Fibroblast of peridontal ligament (primary cell): Measurements from ENCODE around the gene SYT17.

Source experiments
- DNase-seq: peaks from one replicate; pipeline ENCODE4 v3.0.0-alpha.2; 2010; ENCODE audit errors: extremely low read depth

Gene SYT17

DNA sequence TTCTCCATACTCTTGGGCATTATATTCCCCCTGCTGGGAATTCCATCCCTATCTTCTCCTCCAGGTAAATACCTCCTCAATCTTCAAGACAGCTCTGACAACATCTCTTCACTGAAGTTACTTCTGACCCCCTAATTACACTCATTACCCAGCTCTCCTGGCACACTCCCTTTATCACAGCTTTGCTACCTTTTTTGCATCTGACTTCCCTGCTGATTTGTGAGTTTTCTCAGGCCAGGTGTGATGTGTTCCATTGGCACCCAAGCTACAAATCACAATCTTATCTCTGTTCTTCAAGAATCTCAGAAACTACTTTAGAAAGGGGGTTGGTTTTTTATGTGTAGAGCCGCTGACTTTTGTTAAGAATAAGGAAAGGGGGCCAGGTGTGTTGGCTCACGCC lies 131.5 kb downstream of the SYT17 start:
- DNase-seq: no peak

DNA sequence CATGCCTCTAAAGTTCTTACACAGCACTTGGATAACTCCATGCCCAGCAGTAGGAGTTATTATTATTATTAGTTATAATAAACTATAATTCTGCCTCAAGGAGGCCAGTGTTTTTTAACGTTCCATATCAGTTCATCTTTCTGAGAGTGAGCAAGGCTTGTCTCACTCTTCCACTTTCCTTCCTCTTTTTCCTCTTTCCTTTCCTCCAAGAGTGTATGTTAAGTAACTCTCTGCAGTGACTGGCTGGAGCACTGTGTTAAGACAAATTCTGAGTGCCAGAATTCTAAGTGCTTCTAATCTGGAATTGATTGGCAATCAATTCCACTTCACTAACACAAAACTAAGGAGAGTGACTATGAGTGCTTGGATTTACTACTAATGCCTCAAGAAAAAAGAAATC lies 133.9 kb downstream of the SYT17 start:
- DNase-seq: no peak

DNA sequence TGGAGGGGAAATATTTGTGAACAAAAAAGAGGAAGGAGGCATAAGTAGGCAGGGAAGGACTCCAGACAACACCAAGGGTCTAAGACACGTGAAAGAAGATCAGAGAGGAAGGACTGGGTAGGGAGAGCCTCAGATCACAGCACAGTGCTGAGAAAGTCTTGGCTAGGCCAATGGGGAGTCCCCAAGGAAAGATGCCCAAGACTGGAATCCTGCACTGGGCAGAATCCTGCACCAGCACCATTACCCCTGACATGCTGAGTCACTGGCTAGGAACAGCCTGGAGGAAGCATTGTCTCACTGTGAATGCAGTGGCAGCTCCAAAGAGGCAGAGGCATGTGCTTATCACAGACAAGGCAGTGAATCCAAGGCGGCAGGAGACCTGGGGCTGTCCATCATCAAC lies 136.7 kb downstream of the SYT17 start:
- DNase-seq: no peak

DNA sequence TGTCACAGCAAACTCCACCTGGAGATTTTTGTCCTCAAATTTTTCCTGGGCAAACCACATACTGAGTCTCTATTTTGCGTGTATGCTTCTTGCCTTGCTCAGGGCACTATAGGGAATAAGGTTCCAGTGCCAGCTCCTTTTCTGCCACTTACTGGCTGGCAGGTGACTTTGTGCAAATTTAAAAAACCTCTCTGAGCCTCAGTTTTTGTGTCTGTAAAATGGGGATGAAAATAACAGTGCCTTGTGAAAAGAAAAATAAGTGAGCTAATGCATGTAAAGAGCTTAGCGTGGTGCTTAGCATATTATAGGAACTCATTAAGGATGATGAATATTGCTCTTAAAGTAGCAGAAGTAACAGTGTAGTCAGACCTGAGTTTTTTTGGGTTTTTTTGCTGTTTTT lies 137.4 kb downstream of the SYT17 start:
- DNase-seq: no peak

DNA sequence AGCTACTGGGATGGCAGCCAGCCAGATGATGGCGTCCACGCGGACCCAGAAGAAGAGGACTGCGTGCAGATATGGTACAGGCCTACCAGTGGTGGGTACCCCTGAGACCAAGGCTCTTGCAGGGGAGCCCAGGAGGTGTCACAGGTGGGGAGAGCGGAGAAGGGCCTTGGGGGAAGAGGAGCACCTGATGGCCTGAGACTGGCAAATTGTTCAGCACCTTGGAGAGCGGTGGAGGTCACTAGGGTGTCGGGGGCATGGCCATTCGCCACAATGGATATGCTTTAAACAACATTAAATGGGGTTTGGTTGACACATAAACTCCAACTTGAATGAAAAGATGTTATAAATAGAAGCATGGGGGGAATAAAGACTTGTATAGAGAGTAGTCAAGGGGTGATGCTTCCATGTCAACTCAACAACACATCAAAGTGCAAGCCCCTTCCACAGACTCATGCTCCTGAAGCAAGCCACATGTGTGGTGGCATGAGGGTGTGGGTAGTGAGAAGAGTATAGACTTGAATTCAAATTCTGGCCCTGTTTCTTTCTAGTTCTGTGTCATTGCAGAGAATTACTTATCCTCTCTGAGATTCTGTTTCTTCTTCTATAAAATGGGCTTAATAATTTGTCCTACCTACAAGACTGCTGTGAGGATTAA lies 139.7 kb downstream of the SYT17 start:
- no peak for DNase-seq

DNA sequence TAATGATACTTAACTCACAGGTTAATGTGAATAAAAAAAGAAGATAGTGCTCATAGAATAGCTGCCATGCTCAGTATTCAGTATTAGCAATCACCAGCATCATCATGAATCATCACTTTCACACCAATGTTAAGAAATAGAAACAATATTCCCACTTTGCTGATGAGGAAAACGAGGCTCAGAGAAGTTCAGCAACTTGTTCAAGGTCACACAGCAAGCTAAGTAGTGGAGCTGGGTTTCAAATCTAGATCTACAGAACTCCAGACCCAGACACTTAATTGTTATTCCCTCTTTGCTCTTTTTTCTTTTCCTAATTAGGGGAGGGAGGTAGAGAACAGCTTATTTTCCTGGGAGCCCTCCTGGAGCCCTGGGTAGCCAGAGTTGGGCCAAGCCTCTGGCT lies 140.4 kb downstream of the SYT17 start:
- DNase-seq: no peak

DNA sequence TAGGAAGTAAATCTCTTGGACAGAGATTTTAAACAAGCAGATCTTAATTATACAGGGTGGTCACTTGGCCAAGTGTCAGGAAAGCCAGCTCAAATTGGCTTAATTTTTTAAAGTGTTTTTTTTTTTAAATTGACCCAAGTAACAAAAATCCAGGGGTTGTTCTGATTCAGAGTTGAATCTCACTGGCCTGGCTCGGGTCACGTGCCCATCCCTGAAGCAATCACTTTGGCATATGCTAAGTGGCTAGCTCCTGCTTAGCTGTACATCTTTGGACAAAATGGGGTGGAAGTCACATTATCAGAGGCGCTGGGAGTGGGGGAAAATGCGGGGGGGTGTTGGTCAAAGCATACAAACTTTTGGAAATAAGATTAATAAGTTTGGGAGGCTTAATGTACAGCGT lies 141.1 kb downstream of the SYT17 start:
- DNase-seq: no peak

DNA sequence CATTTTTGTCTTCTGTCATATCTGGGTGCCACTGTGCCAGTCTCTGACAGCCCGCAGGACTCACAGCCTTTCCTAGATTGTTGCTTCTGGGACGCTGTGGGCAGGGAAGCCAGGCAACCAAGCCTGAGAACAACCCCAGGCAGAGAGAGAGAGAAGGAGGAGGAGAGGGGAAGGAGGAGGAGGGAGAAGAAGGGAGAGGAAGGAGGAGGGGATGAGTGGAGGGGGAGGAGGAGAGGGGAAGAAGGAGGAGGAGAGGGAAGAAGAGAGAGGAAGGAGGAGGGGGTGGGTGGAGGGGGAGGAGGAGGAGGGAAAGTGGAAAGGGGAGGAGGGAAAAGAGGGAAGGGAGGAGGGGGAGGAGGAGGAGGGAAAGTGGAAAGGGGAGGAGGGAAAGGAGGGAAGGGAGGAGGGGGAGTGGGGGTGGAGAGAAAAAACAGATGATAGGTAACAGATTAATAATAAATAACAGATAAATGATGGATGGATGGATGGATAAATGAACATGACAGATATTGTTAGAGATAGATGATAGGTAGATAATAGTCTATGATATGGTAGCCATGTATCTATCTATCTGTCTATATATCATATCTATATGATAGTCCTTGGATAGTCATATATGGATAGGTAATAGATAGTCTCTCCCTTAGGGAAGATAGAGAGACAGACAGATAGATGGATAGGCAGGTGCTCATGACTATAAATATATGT lies 146.8 kb downstream of the SYT17 start:
- no peak for DNase-seq

DNA sequence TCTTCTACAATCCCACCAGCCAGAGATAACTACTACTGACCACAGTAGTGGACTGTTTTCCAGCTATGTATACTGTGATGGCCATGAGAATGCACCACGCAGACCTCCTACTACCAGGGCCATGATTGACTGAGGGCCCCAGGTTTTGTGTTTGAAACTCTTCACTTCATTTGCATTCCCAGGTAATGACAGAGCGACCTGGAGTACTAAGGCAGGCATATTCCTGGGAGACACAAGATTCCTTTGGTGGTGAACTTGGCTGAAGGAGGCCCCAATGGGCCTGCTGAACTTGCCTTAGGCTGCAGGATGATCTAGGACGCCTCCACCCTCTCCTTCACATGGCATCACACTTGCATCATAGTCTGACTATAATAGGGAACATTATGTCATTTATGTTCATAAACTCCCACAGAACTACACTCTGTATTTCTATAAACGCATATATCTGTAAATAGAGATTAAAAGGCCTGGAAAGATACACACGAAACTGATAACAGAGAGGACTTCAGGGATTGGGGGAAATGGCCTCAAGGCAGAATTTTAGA lies 147.9 kb downstream of the SYT17 start:
- no peak for DNase-seq

DNA sequence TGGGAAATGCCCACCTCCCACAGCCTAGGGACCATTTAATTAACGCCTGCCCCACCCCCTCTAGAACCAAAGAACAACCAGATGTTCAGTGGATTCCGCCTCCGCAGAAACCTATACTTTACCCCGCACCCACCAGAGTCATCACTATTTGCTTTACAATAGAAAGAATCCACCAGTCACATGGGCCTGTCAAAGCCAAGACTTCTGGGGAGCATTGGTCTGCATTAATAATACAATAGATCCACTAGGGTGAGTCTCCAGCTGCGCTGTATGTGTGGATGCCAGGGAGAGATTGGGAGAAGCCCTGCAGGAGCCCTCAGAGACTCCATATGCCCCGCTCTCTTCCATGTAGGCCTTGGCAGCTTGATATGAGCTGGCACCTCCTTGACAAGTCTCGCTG lies 148.8 kb downstream of the SYT17 start:
- no peak for DNase-seq
